HepG2 (cell line): ENCODE measurements around the gene MMP24OS. TPM values are rescaled to one million over a fixed set of nuclear protein-coding genes. Genes with fewer than 3 reads are reported as not detected.

Source experiments
- ATAC-seq: fragments of 200-7000 bp; cut with Tn5 transposase; 3 replicates; pipeline ENCODE4 v1.9.1; 2020; ENCODE audit warnings: mild to moderate bottlenecking, moderate library complexity
- BruUV-seq: library from RNA; stranded (reverse); fragments of 400-500 nt; replicated peaks from 2 replicates; lab custom pipeline; 2021; lab: Mats Ljungman, UMichigan
- CTCF ChIA-PET: fragments of 300-600 bp; formaldehyde crosslinking; extraction: SDS; loops from one replicate; lab custom pipeline; 2021; ENCODE audit warnings: low total read pairs, inconsistent platforms, low intra/inter-chr PET ratio; lab: Yijun Ruan, JAX
- POLR2A ChIA-PET: fragments of 350-600 bp; sonication (Branson Sonifier 250); formaldehyde crosslinking; loops from one replicate; lab custom pipeline; 2020; ENCODE audit warnings: antibody characterized with exemption, inconsistent platforms; lab: Yijun Ruan, JAX
- DNase-seq: peaks from one replicate; pipeline ENCODE4 v3.0.0-alpha.2; 2015; ENCODE audit warnings: low spot score
- FAIRE-seq: peaks from 3 replicates; lab custom pipeline; 2011; peaks lifted over from hg19 to GRCh38; lab: Jason Lieb, UNC
- H2AFZ ChIP-seq: one replicate; pipeline ENCODE4 v1.6.1; 2011; ENCODE audit warnings: low read length, inconsistent platforms
- H3K27ac ChIP-seq: fragments of 300-600 bp; 3 replicates; pipeline ENCODE4 v1.8.0; 2011; ENCODE audit warnings: mixed run types, mild to moderate bottlenecking, mixed read lengths, low read length, inconsistent platforms; ENCODE audit not compliant: insufficient read depth; ENCODE audit errors: extremely low read length
- H3K27me3 ChIP-seq, 2 experiments: fragments of 200-600 bp in 1 of 2; 2 replicates in 1 of 2; 3 replicates in 1 of 2; pipeline versions ENCODE4 v1.6.0 to v1.8.0; 2011; ENCODE audit warnings: low read length in 2 of 2, mild to moderate bottlenecking in 2 of 2, moderate library complexity in 2 of 2, inconsistent platforms in 1 of 2; ENCODE audit not compliant: insufficient read depth in 2 of 2, control insufficient read depth in 1 of 2
- H3K36me3 ChIP-seq, 2 experiments: fragments of 200-600 bp in 1 of 2; replicated peaks in 1 of 2; 2 replicates in 1 of 2; 3 replicates in 1 of 2; pipeline versions ENCODE4 v1.5.1 to v1.8.0; 2011; ENCODE audit warnings: low read length in 2 of 2, inconsistent platforms in 1 of 2; ENCODE audit not compliant: insufficient read depth in 2 of 2, control insufficient read depth in 1 of 2
- H3K4me1 ChIP-seq: 2 replicates; pipeline ENCODE4 v1.5.1; 2012; ENCODE audit warnings: low read length, inconsistent platforms; ENCODE audit not compliant: insufficient read depth
- H3K4me2 ChIP-seq: 2 replicates; pipeline ENCODE4 v1.6.0; 2011; ENCODE audit warnings: low read depth, low read length, inconsistent platforms
- H3K4me3 ChIP-seq, 3 experiments: fragments of 200-600 bp in 1 of 3; sonication (generic), shearing (Covaris generic) in 1 of 3; replicated peaks in 1 of 3; 2 replicates each; pipeline ENCODE4 v1.5.1; 2011 to 2016; ENCODE audit warnings: low read length in 3 of 3, inconsistent platforms in 2 of 3, low read depth in 2 of 3, mild to moderate bottlenecking in 2 of 3, control low read depth in 1 of 3, mixed read lengths in 1 of 3; ENCODE audit not compliant: insufficient read depth in 1 of 3
- H3K79me2 ChIP-seq: one replicate; pipeline ENCODE4 v1.6.1; 2011; ENCODE audit warnings: low read length, inconsistent platforms; ENCODE audit not compliant: insufficient read depth
- H3K9ac ChIP-seq: 2 replicates; pipeline ENCODE4 v1.6.0; 2011; ENCODE audit warnings: mild to moderate bottlenecking, low read depth, low read length, inconsistent platforms; ENCODE audit not compliant: insufficient read depth
- H3K9me3 ChIP-seq: 2 replicates; pipeline ENCODE4 v1.5.1; 2012; ENCODE audit warnings: mild to moderate bottlenecking, low read length
- H4K20me1 ChIP-seq: 2 replicates; pipeline ENCODE4 v1.6.0; 2011; ENCODE audit warnings: inconsistent platforms, mild to moderate bottlenecking, low read length, moderate library complexity; ENCODE audit not compliant: insufficient read depth
- AFF4 ChIP-seq: sonication (generic); formaldehyde crosslinking; IDR thresholded peaks from 2 replicates; pipeline ENCODE4 v1.4.0; 2020; ENCODE audit warnings: missing genetic modification reagents
- ATF4 ChIP-seq, 2 experiments: fragments of 450-650 bp in 1 of 2; sonication (generic) in 1 of 2; formaldehyde crosslinking; IDR thresholded peaks; 2 replicates each; pipeline versions ENCODE4 v1.5.0 to v1.8.0; 2020 to 2022; ENCODE audit warnings: mild to moderate bottlenecking in 1 of 2, missing genetic modification reagents in 1 of 2
- DMTF1 ChIP-seq: sonication (generic); formaldehyde crosslinking; IDR thresholded peaks from 2 replicates; pipeline ENCODE4 v1.4.0; 2020; ENCODE audit warnings: mild to moderate bottlenecking, missing genetic modification reagents
- DR1 ChIP-seq: sonication (generic); formaldehyde crosslinking; IDR thresholded peaks from 2 replicates; pipeline ENCODE4 v1.8.0; 2021; ENCODE audit warnings: mild to moderate bottlenecking, missing genetic modification reagents, inconsistent platforms
- RNF2 ChIP-seq: fragments of 450-650 bp; conservative IDR thresholded peaks from 2 replicates; pipeline ENCODE4 v1.6.1; 2016; ENCODE audit warnings: low read depth
- SMAD9 ChIP-seq: sonication (generic); formaldehyde crosslinking; IDR thresholded peaks from 2 replicates; pipeline ENCODE4 v1.5.1; 2020; ENCODE audit warnings: mild to moderate bottlenecking, missing genetic modification reagents
- TERF1 ChIP-seq: sonication (generic); formaldehyde crosslinking; IDR thresholded peaks from 2 replicates; pipeline ENCODE4 v1.8.0; 2022; ENCODE audit warnings: mild to moderate bottlenecking, missing genetic modification reagents, moderate library complexity
- XRCC5 ChIP-seq: fragments of 200-400 bp; formaldehyde crosslinking; optimal IDR thresholded peaks from 2 replicates; pipeline ENCODE3; 2017; ENCODE audit warnings: mild to moderate bottlenecking, low read length
- ZFP37 ChIP-seq: sonication (generic); formaldehyde crosslinking; IDR thresholded peaks from 2 replicates; pipeline ENCODE4 v1.4.0; 2020; ENCODE audit warnings: missing genetic modification reagents, borderline replicate concordance
- WGBS: methylation state at CpG from one replicate; pipeline ENCODE4 v1.1.6; 2017; ENCODE audit warnings: low lambda C conversion rate; 5-methylcytosine and 5-hydroxymethylcytosine counted together
- in situ Hi-C: cut with HindIII; loops from 2 replicates; pipeline ENCODE4 v1.10.0; 2017; ENCODE audit warnings: low pct_unique_long_range_greater_than_20kb; ENCODE audit not compliant: extremely low pct_ligation_motif_present
- intact Hi-C: fragments of 100-400 bp; cut with micrococcal nuclease; formaldehyde crosslinking; loops from one replicate; pipeline ENCODE4 v1.10.0; 2022; ENCODE audit not compliant: unreplicated experiment
- polyA plus RNA-seq, 8 experiments: library from polyadenylated mRNA; depleted of rRNA in 3 of 8; stranded (reverse) in 7 of 8; unstranded in 1 of 8; fragments of >200 nt; fragmentation: Illumina TruSeq in 4 of 8; extraction: Trizol in 4 of 8; gene quantifications; 2 replicates each; pipeline versions ENCODE4 v1.2.1 to v1.2.3, GENCODE V29; 2011 to 2016; ENCODE audit warnings: low read depth in 4 of 8, missing spikeins in 1 of 8, mixed read lengths in 1 of 8; ENCODE audit not compliant: insufficient read depth in 1 of 8
- total RNA-seq, 5 experiments: library from RNA; depleted of rRNA; stranded (reverse); fragments of >200 nt; fragmentation: Illumina TruSeq; extraction: Trizol; gene quantifications; 2 replicates each; pipeline ENCODE4 v1.2.3, GENCODE V29; 2016; ENCODE audit warnings: low read depth in 1 of 5

Gene MMP24OS
- total and polyA plus RNA-seq, 2 of the 13 experiments (the other 11 are each of a cell fraction or from before 2014, with no cell fraction given), result 6.0 to 8.5 TPM

GRCh38 chr20:35303735-35304491 is 26.0 kb upstream of the MMP24OS start:
- WGBS, result 42% methylated on average over 18 of the region's 18 CpGs
- no TSS peak for BruUV-seq
- no peak overlapping the region for H2AFZ ChIP-seq
- H3K4me2 ChIP-seq, result no peak overlapping the region
- FAIRE-seq, result peak; percentile 92
- peaks cover 12 to 31% of the 10 kb centered on the region in 2 experiments; a peak in 4 of 5 replicates for H3K36me3 ChIP-seq
- CTCF ChIA-PET, result interaction anchor here (1.2 to 6.9 kb wide), 5 partner anchors 18 to 143 kb away, joined by 3 to 204 read pairs (median 24); partner anchors contain the start of gene GDF5
- no peaks in the 10 kb centered on the region for H4K20me1 ChIP-seq
- H3K9me3 ChIP-seq, result no peaks in the 10 kb centered on the region
- no peaks in the 10 kb centered on the region for H3K79me2 ChIP-seq
- peak; percentile 74 for ATAC-seq
- DNase-seq, result peak; percentile 91
- peak overlapping the region; percentile 49 for H3K27ac ChIP-seq
- POLR2A ChIA-PET, result interaction anchor here (1.0 to 6.5 kb wide), 10 partner anchors 13 to 151 kb away, joined by 3 to 78 read pairs (median 16); partner anchors contain the start of genes CEP250 and EIF6
- intact Hi-C loops, result loop anchor here (1.0 to 2.0 kb wide), 3 partner anchors 25 to 143 kb away; partner anchors contain the start of gene GDF5
- H3K4me1 ChIP-seq, result peaks cover 49% of the 10 kb centered on the region
- H3K27me3 ChIP-seq, result no peaks in the 10 kb centered on the region
- in situ Hi-C loops, result loop anchor here (5.0 kb wide), 1 partner anchor 143 kb away; no protein-coding TSS in a partner anchor
- H3K4me3 ChIP-seq, result no peak overlapping the region
- no peak overlapping the region for H3K9ac ChIP-seq
- TF ChIP-seq ZFP37 (CRISPR knock-in tag) (no peak), ATF4 (CRISPR knock-in tag; IDR thresholded peaks at IDR 0.05) (no peak), XRCC5 (peak; percentile 97), TERF1 (CRISPR knock-in tag) (no peak), SMAD9 (CRISPR knock-in tag) (no peak), AFF4 (CRISPR knock-in tag) (no peak), DR1 (no peak; the same call in 1 of the 2 replicates), DMTF1 (CRISPR knock-in tag) (no peak), RNF2 (peak; percentile 48; the same call in 1 of the 2 replicates)
